ENCODE data around the gene TKFC.

The TKFC gene

GRCh38 chr11:61345954-61346843 is 13.2 kb downstream of the TKFC start:
- DNase-seq = no peak

- DNase-seq = peak; percentile 34 to 51
These were observed 15.0 kb downstream of the TKFC start for GRCh38 chr11:61347916-61348461.

- DNase-seq = no peak
These were observed 16.2 kb downstream of the TKFC start for GRCh38 chr11:61349189-61349751.

- DNase-seq = no peak
These were observed 16.9 kb downstream of the TKFC start for GRCh38 chr11:61349916-61350315.

- no peak for DNase-seq
These were observed 17.3 kb downstream of the TKFC start for GRCh38 chr11:61350336-61350735.

- DNase-seq = no peak
These were observed 17.8 kb downstream of the TKFC start for GRCh38 chr11:61350803-61351202.

GRCh38 chr11:61352038-61352437 is 19.0 kb downstream of the TKFC start:
- DNase-seq = no peak

- peak; percentile 15 to 27 for DNase-seq
These were observed 20.4 kb downstream of the TKFC start for GRCh38 chr11:61353131-61354067.

GRCh38 chr11:61354208-61354607 is 21.2 kb downstream of the TKFC start:
- no peak for DNase-seq

- DNase-seq = no peak
These were observed 23.7 kb downstream of the TKFC start for GRCh38 chr11:61356706-61357105.

- peak; percentile 68 to 87 for DNase-seq
These were observed 24.3 kb downstream of the TKFC start for GRCh38 chr11:61357233-61357893.

GRCh38 chr11:61357894-61358239 is 24.8 kb downstream of the TKFC start:
- DNase-seq = no peak

GRCh38 chr11:61358566-61358965 is 25.5 kb downstream of the TKFC start:
- DNase-seq = no peak

GRCh38 chr11:61359516-61359915 is 26.5 kb downstream of the TKFC start:
- DNase-seq = no peak

GRCh38 chr11:61361237-61361740 is 28.3 kb downstream of the TKFC start:
- no peak for DNase-seq

- peak; percentile 87 to 94 for DNase-seq
These were observed 28.9 kb downstream of the TKFC start, which contains the start of the genes CYB561A3 and TMEM138 for GRCh38 chr11:61361741-61362541. CYB561A3 (minus strand) TSS chr11:61361882; CDS start chr11:61356713, 5,169 bp downstream. TMEM138 (plus strand) TSS chr11:61362374; CDS start chr11:61364391, 2,017 bp downstream.

- DNase-seq = peak; percentile 17 to 22
These were observed 29.5 kb downstream of the TKFC start for GRCh38 chr11:61362542-61362875.

GRCh38 chr11:61364012-61364675 is 31.1 kb downstream of the TKFC start:
- DNase-seq = no peak

GRCh38 chr11:61367406-61367805 is 34.4 kb downstream of the TKFC start:
- no peak for DNase-seq

GRCh38 chr11:61368646-61369045 is 35.6 kb downstream of the TKFC start:
- no peak for DNase-seq

Measured in AML-193 (cell line).